DND-41 (cell line): ENCODE measurements around the gene SOCS3.
A peak's percentile ranks its signal among the peaks of the same experiment; 100 is the strongest.

Experiments
- ATAC-seq: fragments of 200-7000 bp; cut with Tn5 transposase; 3 replicates; pipeline ENCODE4 v1.9.1; 2021; ENCODE audit warnings: low read depth; ENCODE audit not compliant: insufficient read depth
- DNase-seq: peaks from one replicate; pipeline ENCODE4 v3.0.0-alpha.2; 2020
- H2AFZ ChIP-seq: 2 replicates; pipeline ENCODE4 v1.6.0; 2012; ENCODE audit warnings: low read depth, low read length
- H3K27ac ChIP-seq: 2 replicates; pipeline ENCODE4 v1.5.1; 2012; ENCODE audit warnings: low read length, inconsistent platforms
- H3K27me3 ChIP-seq: fragments of 200-600 bp; sonication (generic); 2 replicates; pipeline ENCODE4 v1.6.0; 2012; ENCODE audit warnings: low read length, mild to moderate bottlenecking, inconsistent platforms; ENCODE audit not compliant: insufficient read depth, poor library complexity
- H3K36me3 ChIP-seq: 2 replicates; pipeline ENCODE4 v1.5.1; 2012; ENCODE audit warnings: low read length, inconsistent platforms; ENCODE audit not compliant: insufficient read depth
- H3K4me1 ChIP-seq: 2 replicates; pipeline ENCODE4 v1.5.1; 2012; ENCODE audit warnings: mild to moderate bottlenecking, low read length; ENCODE audit not compliant: insufficient read depth
- H3K4me2 ChIP-seq: 2 replicates; pipeline ENCODE4 v1.6.0; 2012; ENCODE audit warnings: mild to moderate bottlenecking, moderate library complexity, low read length, inconsistent platforms; ENCODE audit not compliant: insufficient read depth
- H3K4me3 ChIP-seq, 2 experiments: fragments of 200-600 bp in 1 of 2; shearing (Covaris generic) in 1 of 2; 2 replicates each; pipeline ENCODE4 v1.5.1; 2012 to 2016; ENCODE audit warnings: inconsistent platforms in 2 of 2, low read length in 2 of 2, mild to moderate bottlenecking in 2 of 2, low read depth in 1 of 2, moderate library complexity in 1 of 2
- H3K79me2 ChIP-seq: 2 replicates; pipeline ENCODE4 v1.6.0; 2012; ENCODE audit warnings: low read length, inconsistent platforms; ENCODE audit not compliant: insufficient read depth
- H3K9ac ChIP-seq: 2 replicates; pipeline ENCODE4 v1.6.0; 2012; ENCODE audit warnings: low read depth, mild to moderate bottlenecking, inconsistent platforms, low read length, moderate library complexity
- H3K9me3 ChIP-seq: 2 replicates; pipeline ENCODE4 v1.5.1; 2012; ENCODE audit warnings: low read length, moderate library complexity, mild to moderate bottlenecking, inconsistent platforms; ENCODE audit not compliant: insufficient read depth, severe bottlenecking
- H4K20me1 ChIP-seq: 2 replicates; pipeline ENCODE4 v1.6.0; 2012; ENCODE audit warnings: low read length; ENCODE audit not compliant: insufficient read depth
- CTCF ChIP-seq: IDR thresholded peaks from 2 replicates; pipeline ENCODE4 v1.5.1; 2012; ENCODE audit warnings: borderline replicate concordance, low read length, moderate library complexity, mild to moderate bottlenecking; ENCODE audit not compliant: poor library complexity, severe bottlenecking; ENCODE audit errors: extremely low read depth
- EZH2 ChIP-seq: IDR thresholded peaks from 3 replicates; pipeline ENCODE4 v1.6.1; 2012; ENCODE audit warnings: borderline replicate concordance, low read depth, mild to moderate bottlenecking, moderate library complexity, low read length, inconsistent platforms; ENCODE audit not compliant: severe bottlenecking

SOCS3 gene

GRCh38 chr17:78349891-78350642 is 9.8 kb downstream of the SOCS3 start:
- no peaks in the 10 kb centered on the region for H3K9me3 ChIP-seq
- H3K36me3 ChIP-seq, result no peaks in the 10 kb centered on the region
- no peak overlapping the region for H3K9ac ChIP-seq
- H3K27me3 ChIP-seq, result peaks cover 28% of the 10 kb centered on the region
- H3K79me2 ChIP-seq, result no peaks in the 10 kb centered on the region
- H3K4me2 ChIP-seq, result no peak overlapping the region
- no peak overlapping the region for H2AFZ ChIP-seq
- no peak for DNase-seq
- ATAC-seq, result no peak
- peaks cover 10% of the 10 kb centered on the region for H4K20me1 ChIP-seq
- TF ChIP-seq EZH2 (no peak), CTCF (peak; percentile 31)
- no peak overlapping the region for H3K4me3 ChIP-seq
- no peak overlapping the region for H3K27ac ChIP-seq
- peaks cover 16% of the 10 kb centered on the region for H3K4me1 ChIP-seq

- Histone ChIP-seq H3K9me3 (no peaks in the 10 kb centered on the region), H3K27me3 (peaks cover 20% of the 10 kb centered on the region), H4K20me1 (peaks cover 12% of the 10 kb centered on the region), H3K27ac (no peak overlapping the region), H3K4me2 (no peak overlapping the region), H3K79me2 (no peaks in the 10 kb centered on the region), H3K4me1 (peaks cover 23% of the 10 kb centered on the region), H3K36me3 (no peaks in the 10 kb centered on the region), H3K9ac (no peak overlapping the region), H2AFZ (no peak overlapping the region), H3K4me3 (no peak overlapping the region)
- ATAC-seq (no peak), DNase-seq (no peak)
- TF ChIP-seq EZH2, result no peak
- TF ChIP-seq CTCF, result no peak
Observed at GRCh38 chr17:78348055-78348770, 11.7 kb downstream of the SOCS3 start.

GRCh38 chr17:78347453-78347852 is 12.4 kb downstream of the SOCS3 start:
- no peak for ATAC-seq

More at GRCh38 chr17:78347453-78347852, 12.4 kb downstream of the SOCS3 start:
- peaks cover 20% of the 10 kb centered on the region for H3K4me1 ChIP-seq
- H3K36me3 ChIP-seq, result no peaks in the 10 kb centered on the region
- H3K9ac ChIP-seq, result no peak overlapping the region
- DNase-seq, result no peak
- no peaks in the 10 kb centered on the region for H3K79me2 ChIP-seq
- peaks cover 13% of the 10 kb centered on the region for H3K27me3 ChIP-seq
- peaks cover 10% of the 10 kb centered on the region; the same call in 1 of the 2 replicates for H4K20me1 ChIP-seq
- no peak overlapping the region for H3K4me3 ChIP-seq
- H3K9me3 ChIP-seq, result no peaks in the 10 kb centered on the region
- TF ChIP-seq EZH2 (no peak), CTCF (no peak)
- H2AFZ ChIP-seq, result no peak overlapping the region
- H3K4me2 ChIP-seq, result no peak overlapping the region
- no peak overlapping the region for H3K27ac ChIP-seq
